B cell (primary cell): ENCODE measurements around the gene METTL23. TPM values are rescaled to one million over a fixed set of nuclear protein-coding genes. Genes with fewer than 3 reads are reported as not detected.

ENCODE experiments used
- ATAC-seq: fragments of 200-7000 bp; cut with Tn5 transposase; one replicate; pipeline ENCODE4 v1.10.0; 2021; ENCODE audit warnings: low read depth, mild to moderate bottlenecking, moderate number of reproducible peaks, moderate library complexity
- CTCF ChIA-PET: fragments of 350-600 bp; sonication (Branson Sonifier 250); formaldehyde crosslinking; loops from one replicate; lab custom pipeline; 2021; ENCODE audit warnings: antibody characterized with exemption, inconsistent platforms; lab: Charles Lee
- POLR2A ChIA-PET: fragments of 350-600 bp; sonication (Branson Sonifier 250); formaldehyde crosslinking; loops from one replicate; lab custom pipeline; 2021; ENCODE audit warnings: antibody characterized with exemption; lab: Charles Lee
- DNase-seq: peaks from one replicate; pipeline ENCODE4 v3.0.0; 2013
- H2AFZ ChIP-seq: 2 replicates; pipeline ENCODE4 v1.6.1; 2012; ENCODE audit warnings: mild to moderate bottlenecking, low read depth, low read length; ENCODE audit not compliant: insufficient read depth, poor library complexity, severe bottlenecking
- H3K27ac ChIP-seq, 2 donors: 1 replicate in 1 of 2; 2 replicates in 1 of 2; pipeline ENCODE4 v1.5.1; 2012 to 2013; ENCODE audit warnings: low read length in 2 of 2, mild to moderate bottlenecking in 2 of 2, moderate library complexity in 1 of 2
- H3K27me3 ChIP-seq, 4 experiments: fragments of 200-600 bp in 1 of 4; sonication (generic) in 1 of 4; replicated peaks in 1 of 4; 1 replicate in 2 of 4; 2 replicates in 2 of 4; pipeline versions ENCODE4 v1.6.1 to v1.7.0; 2013 to 2016; ENCODE audit warnings: low read length in 3 of 4, mild to moderate bottlenecking in 2 of 4, mixed read lengths in 1 of 4, moderate library complexity in 1 of 4; ENCODE audit not compliant: insufficient read depth in 4 of 4, control insufficient read depth in 3 of 4; ENCODE audit errors: control extremely low read depth in 1 of 4
- H3K36me3 ChIP-seq, 2 experiments: replicated peaks in 1 of 2; 1 replicate in 1 of 2; 2 replicates in 1 of 2; pipeline versions ENCODE4 v1.6.1 to v1.7.1; 2013; ENCODE audit warnings: low read length in 1 of 2; ENCODE audit not compliant: insufficient read depth in 2 of 2, control insufficient read depth in 1 of 2; ENCODE audit errors: control extremely low read depth in 1 of 2, extremely low read depth in 1 of 2
- H3K4me1 ChIP-seq, 2 donors: fragments of 200-600 bp in 1 of 2; sonication (generic) in 1 of 2; 1 replicate in 1 of 2; 2 replicates in 1 of 2; pipeline versions ENCODE4 v1.5.1 to v1.6.1; 2013 to 2017; ENCODE audit warnings: low read length in 2 of 2; ENCODE audit not compliant: control insufficient read depth in 2 of 2, insufficient read depth in 2 of 2
- H3K4me2 ChIP-seq: replicated peaks from 2 replicates; pipeline ENCODE3; 2012; ENCODE audit warnings: mild to moderate bottlenecking, low read depth, low read length; ENCODE audit not compliant: poor library complexity, severe bottlenecking
- H3K4me3 ChIP-seq, 5 experiments: fragments of 200-600 bp in 1 of 5; sonication (generic) in 1 of 5; 1 replicate in 3 of 5; 2 replicates in 2 of 5; pipeline versions ENCODE4 v1.5.1 to v1.7.0; 2011 to 2016; ENCODE audit warnings: low read length in 4 of 5, mild to moderate bottlenecking in 4 of 5, low read depth in 2 of 5, control low read depth in 1 of 5, moderate library complexity in 1 of 5; ENCODE audit not compliant: insufficient read depth in 1 of 5; ENCODE audit errors: control extremely low read depth in 1 of 5, extremely low read depth in 1 of 5
- H3K79me2 ChIP-seq: fragments of 200-600 bp; sonication (generic); one replicate; pipeline ENCODE4 v1.6.0; 2016; ENCODE audit warnings: low read length; ENCODE audit not compliant: control insufficient read depth, insufficient read depth
- H3K9ac ChIP-seq: fragments of 200-600 bp; sonication (generic); 2 replicates; pipeline ENCODE4 v1.6.1; 2017; ENCODE audit warnings: mild to moderate bottlenecking, low read length, moderate library complexity
- H3K9me3 ChIP-seq, 3 donors: one replicate each; pipeline versions ENCODE4 v1.6.1 to v1.7.1; 2013; ENCODE audit warnings: low read length in 2 of 3; ENCODE audit not compliant: control insufficient read depth in 2 of 3, insufficient read depth in 1 of 3; ENCODE audit errors: control extremely low read depth in 1 of 3
- H4K20me1 ChIP-seq: 2 replicates; pipeline ENCODE4 v1.6.0; 2012; ENCODE audit warnings: mild to moderate bottlenecking, low read length; ENCODE audit not compliant: insufficient read depth, control insufficient read depth, poor library complexity, severe bottlenecking
- H3K27ac Mint-ChIP-seq: one replicate; pipeline ENCODE4 v1.8.0; 2021; ENCODE audit warnings: mixed read lengths
- H3K27me3 Mint-ChIP-seq: one replicate; pipeline ENCODE4 v1.8.0; 2021; ENCODE audit warnings: mixed read lengths
- H3K4me1 Mint-ChIP-seq: one replicate; pipeline ENCODE4 v1.8.0; 2021; ENCODE audit warnings: mixed read lengths
- H3K4me3 Mint-ChIP-seq: one replicate; pipeline ENCODE4 v1.8.0; 2021; ENCODE audit warnings: mixed read lengths
- H3K9me3 Mint-ChIP-seq: one replicate; pipeline ENCODE4 v1.8.0; 2022; ENCODE audit warnings: mixed read lengths; ENCODE audit not compliant: insufficient read depth
- CTCF ChIP-seq: fragments of 200-600 bp; IDR thresholded peaks from one replicate; pipeline ENCODE4 v1.8.0; 2022; ENCODE audit warnings: antibody characterized with exemption, mild to moderate bottlenecking
- EZH2 ChIP-seq: IDR thresholded peaks from 2 replicates; pipeline ENCODE4 v1.6.1; 2012; ENCODE audit warnings: borderline replicate concordance, low read depth, mild to moderate bottlenecking, moderate library complexity, low read length; ENCODE audit not compliant: insufficient read depth, poor library complexity, severe bottlenecking
- WGBS: methylation state at CpG from one replicate; pipeline ENCODE4 v1.1.5; 2013; ENCODE audit warnings: missing lambda C conversion rate; ENCODE audit not compliant: insufficient coverage; 5-methylcytosine and 5-hydroxymethylcytosine counted together
- intact Hi-C: fragments of 100-400 bp; cut with micrococcal nuclease; formaldehyde crosslinking; loops from one replicate; pipeline ENCODE4 v1.10.0; 2022
- polyA plus RNA-seq: library from polyadenylated mRNA; depleted of rRNA; stranded (reverse); fragments of >200 nt; gene quantifications from 2 replicates; pipeline ENCODE4 v1.2.3, GENCODE V29; 2012
- total RNA-seq, 2 donors: library from RNA; stranded (reverse); fragments of 120-200 nt in 1 of 2; gene quantifications; 1 replicate in 1 of 2; 2 replicates in 1 of 2; pipeline versions ENCODE4 v1.2.3 to v1.2.4, GENCODE V29; 2013 to 2022

The METTL23 gene
- total and polyA plus RNA-seq, 2 donors (not counting 1 experiment from before 2014, with no cell fraction given), result 64.0 to 68.1 TPM

GRCh38 chr17:76737676-76738467 is 11.2 kb downstream of the METTL23 start, which contains the start of gene MFSD11:
Gene MFSD11 (plus strand): TSS chr17:76738119. CDS start chr17:76738353, 234 bp downstream.
- Histone ChIP-seq H3K36me3 (peaks cover 0 to 37% of the 10 kb centered on the region in 2 experiments), H3K9ac (peak within 1 kb of the TSS; percentile 87)

More at GRCh38 chr17:76737676-76738467, 11.2 kb downstream of the METTL23 start, which contains the start of gene MFSD11:
- POLR2A ChIA-PET, result interaction anchor here (0.6 to 5.6 kb wide), 7 partner anchors 11 to 1220 kb away, joined by 3 to 75 read pairs (median 6); partner anchors contain the start of genes JMJD6 and METTL23
- DNase-seq (peak; percentile 97), ATAC-seq (peak; percentile 57)
- peak within 1 kb of the TSS; percentile 92 for H3K4me2 ChIP-seq
- CTCF ChIA-PET, result interaction anchor here (0.8 to 4.3 kb wide), 2 partner anchors 11 to 328 kb away, joined by 4 to 29 read pairs; partner anchors contain the start of genes JMJD6 and METTL23
- H3K9me3 ChIP-seq, result no peaks in the 10 kb centered on the region
- H3K4me1 Mint-ChIP-seq, result peaks cover 48% of the 10 kb centered on the region
- intact Hi-C loops, result loop anchor here (1.0 to 5.0 kb wide), 5 partner anchors 12 to 1221 kb away; partner anchors contain the start of genes CASKIN2, JMJD6, METTL23 and SEC14L1
- no peaks in the 10 kb centered on the region for H3K27me3 Mint-ChIP-seq
- peaks cover 9% of the 10 kb centered on the region for H4K20me1 ChIP-seq
- peaks cover 35 to 36% of the 10 kb centered on the region in 2 donors for H3K4me1 ChIP-seq
- H2AFZ ChIP-seq, result peak within 1 kb of the TSS; percentile 84
- H3K27ac ChIP-seq, result peak within 1 kb of the TSS; percentile 95 to 97
- no peaks in the 10 kb centered on the region for H3K9me3 Mint-ChIP-seq
- peaks cover 69% of the 10 kb centered on the region for H3K79me2 ChIP-seq
- peak within 1 kb of the TSS; percentile 97 for H3K4me3 Mint-ChIP-seq
- peak within 1 kb of the TSS; percentile 95 to 99 (median 97) for H3K4me3 ChIP-seq
- peak within 1 kb of the TSS; percentile 99 for H3K27ac Mint-ChIP-seq
- no peaks in the 10 kb centered on the region for H3K27me3 ChIP-seq
- TF ChIP-seq EZH2 (no peak), CTCF (no peak)
- under 1% methylated on average over 52 of the region's 57 CpGs for WGBS
